ENCODE measurements around the gene NEK4.

GRCh38 chr3:52784931-52785590 lies 14.3 kb upstream of the NEK4 start:
- TF ChIP-seq JUND (IDR thresholded peaks at IDR 0.05) (no peak), POLR2AphosphoS5 (IDR thresholded peaks at IDR 0.05; ENCODE audit: low read depth, low read length) (no peak), SP1 (IDR thresholded peaks at IDR 0.05; ENCODE audit: low read depth) (no peak)
